Osteoblast (primary cell): ENCODE data around the gene MYG1. TPM values are rescaled to one million over a fixed set of nuclear protein-coding genes. Genes with fewer than 3 reads are reported as not detected.
"Not testable (repeated sequence)": the region's sequence is repeated elsewhere in the genome, so short reads cannot be mapped to it uniquely, and the experiment has no call there.

Experiments
- DNase-seq: peaks from one replicate; pipeline ENCODE4 v3.0.0; 2011; ENCODE audit warnings: low spot score, mixed read lengths; ENCODE audit not compliant: insufficient read length; ENCODE audit errors: missing footprints
- H2AFZ ChIP-seq: 2 replicates; pipeline ENCODE4 v1.6.0; 2011; ENCODE audit warnings: mild to moderate bottlenecking, low read length
- H3K27ac ChIP-seq: 2 replicates; pipeline ENCODE4 v1.5.1; 2011; ENCODE audit warnings: mild to moderate bottlenecking, low read depth, low read length, moderate library complexity
- H3K27me3 ChIP-seq: 2 replicates; pipeline ENCODE4 v1.6.0; 2012; ENCODE audit warnings: mild to moderate bottlenecking, control low read depth, inconsistent platforms, low read length, moderate library complexity; ENCODE audit not compliant: insufficient read depth
- H3K36me3 ChIP-seq: 2 replicates; pipeline ENCODE4 v1.5.1; 2011; ENCODE audit warnings: mild to moderate bottlenecking, low read length, control low read depth, moderate library complexity; ENCODE audit not compliant: insufficient read depth
- H3K4me1 ChIP-seq: 2 replicates; pipeline ENCODE4 v1.5.1; 2011; ENCODE audit warnings: mild to moderate bottlenecking, low read length, control low read depth, moderate library complexity; ENCODE audit not compliant: insufficient read depth
- H3K4me2 ChIP-seq: 2 replicates; pipeline ENCODE4 v1.6.0; 2011; ENCODE audit warnings: mild to moderate bottlenecking, low read length; ENCODE audit not compliant: insufficient read depth
- H3K4me3 ChIP-seq: fragments of 200-600 bp; sonication (generic); 3 replicates; pipeline ENCODE4 v1.5.1; 2012; ENCODE audit warnings: mild to moderate bottlenecking, low read length, inconsistent platforms; ENCODE audit not compliant: insufficient read depth
- H3K79me2 ChIP-seq: 2 replicates; pipeline ENCODE4 v1.6.0; 2012; ENCODE audit warnings: mild to moderate bottlenecking, low read length, control low read depth, inconsistent platforms; ENCODE audit not compliant: insufficient read depth
- H3K9me3 ChIP-seq: 2 replicates; pipeline ENCODE4 v1.5.1; 2011; ENCODE audit warnings: low read depth, low read length, control low read depth
- H4K20me1 ChIP-seq: 2 replicates; pipeline ENCODE4 v1.6.0; 2012; ENCODE audit warnings: mild to moderate bottlenecking, low read length, control low read depth; ENCODE audit not compliant: insufficient read depth
- CTCF ChIP-seq: IDR thresholded peaks from 2 replicates; pipeline ENCODE4 v1.5.1; 2011; ENCODE audit warnings: mild to moderate bottlenecking, low read depth, low read length, moderate library complexity; ENCODE audit errors: extremely low read depth
- total RNA-seq: library from RNA; depleted of rRNA; stranded (reverse); fragments of >200 nt; gene quantifications from 2 replicates; pipeline ENCODE4 v1.2.3, GENCODE V29; 2012

MYG1 gene
- total RNA-seq, 1 donor: 32.9 TPM

- no peak overlapping the region for H3K4me3 ChIP-seq
- no peak overlapping the region for H3K27ac ChIP-seq
- H3K9me3 ChIP-seq: no peaks in the 10 kb centered on the region
- H3K4me1 ChIP-seq: peaks cover 6% of the 10 kb centered on the region
- no peaks in the 10 kb centered on the region for H4K20me1 ChIP-seq
- TF ChIP-seq CTCF: peak; percentile 41
- H3K27me3 ChIP-seq: peaks cover 12% of the 10 kb centered on the region
- H3K4me2 ChIP-seq: no peak overlapping the region
- H3K36me3 ChIP-seq: no peaks in the 10 kb centered on the region
- no peak overlapping the region for H2AFZ ChIP-seq
- peak; percentile 86 for DNase-seq
- H3K79me2 ChIP-seq: no peaks in the 10 kb centered on the region
Observed at GRCh38 chr12:53327435-53328042, 28.0 kb downstream of the MYG1 start.

- peak; percentile 80 for DNase-seq
- H3K27ac ChIP-seq: no peak overlapping the region
- H3K4me1 ChIP-seq: peaks cover 6% of the 10 kb centered on the region
- H3K4me2 ChIP-seq: no peak overlapping the region
- no peaks in the 10 kb centered on the region for H3K36me3 ChIP-seq
- H3K79me2 ChIP-seq: no peaks in the 10 kb centered on the region
- peaks cover 15% of the 10 kb centered on the region for H3K27me3 ChIP-seq
- H4K20me1 ChIP-seq: no peaks in the 10 kb centered on the region
- no peak overlapping the region for H2AFZ ChIP-seq
- H3K4me3 ChIP-seq: no peak overlapping the region
- H3K9me3 ChIP-seq: no peaks in the 10 kb centered on the region
- TF ChIP-seq CTCF: no peak
Observed at GRCh38 chr12:53328043-53328435, 28.5 kb downstream of the MYG1 start.

- Histone ChIP-seq H2AFZ (no peak overlapping the region), H3K9me3 (no peaks in the 10 kb centered on the region), H3K36me3 (no peaks in the 10 kb centered on the region), H3K27ac (no peak overlapping the region), H3K4me2 (no peak overlapping the region), H3K4me1 (no peaks in the 10 kb centered on the region), H3K27me3 (peaks cover 29% of the 10 kb centered on the region), H3K4me3 (no peak overlapping the region), H3K79me2 (no peaks in the 10 kb centered on the region), H4K20me1 (no peaks in the 10 kb centered on the region)
- DNase-seq: peak; percentile 4
- no peak for TF ChIP-seq CTCF
Observed at GRCh38 chr12:53330671-53331070, 31.2 kb downstream of the MYG1 start.

GRCh38 chr12:53332339-53332738 is 32.8 kb downstream of the MYG1 start:
- not testable (repeated sequence) for H3K79me2 ChIP-seq, H3K4me2 ChIP-seq, H3K9me3 ChIP-seq, H4K20me1 ChIP-seq, H3K4me1 ChIP-seq, H3K4me3 ChIP-seq, H3K27ac ChIP-seq, DNase-seq, H2AFZ ChIP-seq, H3K36me3 ChIP-seq
- H3K27me3 ChIP-seq: peaks cover 45% of the 10 kb centered on the region
